Measurements from ENCODE around the gene YBX3. TPM values are rescaled to one million over a fixed set of nuclear protein-coding genes. Genes with fewer than 3 reads are reported as not detected.

YBX3 gene
- polyA plus RNA-seq, 1 donor (not counting 4 experiments of a cell fraction or from before 2014, with no cell fraction given): 170 TPM

- H2AFZ ChIP-seq (ENCODE audit: control insufficient read depth, low read length): no peak overlapping the region
- TF ChIP-seq CTCF (optimal IDR thresholded peaks at IDR 0.05 in 1 of 3, IDR thresholded peaks at IDR 0.05 in 1 of 3, conservative IDR thresholded peaks at IDR 0.05 in 1 of 3; ENCODE audit: extremely low read depth in 1 of 3, insufficient read depth in 2 of 3, low read length in 3 of 3) (no peak), EZH2 (IDR thresholded peaks at IDR 0.05; ENCODE audit: low read length) (no peak)
- peaks cover 2% of the 10 kb centered on the region for H4K20me1 ChIP-seq (ENCODE audit: control insufficient read depth, extremely low read depth, insufficient read depth, low read length)
- H3K4me1 ChIP-seq (ENCODE audit: control insufficient read depth, extremely low read depth, insufficient read depth, low read length): no peaks in the 10 kb centered on the region
- FAIRE-seq (no peak), DNase-seq (ENCODE audit: low read depth, low spot score) (no peak)
- H3K4me3 ChIP-seq (ENCODE audit: control insufficient read depth in 2 of 3, extremely low read depth in 1 of 3, insufficient read depth in 2 of 3, low read depth in 1 of 3, low read length in 3 of 3): no peak overlapping the region
- no peak overlapping the region for H3K4me2 ChIP-seq (ENCODE audit: control insufficient read depth, extremely low read depth, insufficient read depth, low read depth, low read length)
- H3K9ac ChIP-seq (ENCODE audit: control insufficient read depth, extremely low read depth, insufficient read depth, low read length): no peak overlapping the region
- no peak overlapping the region for H3K27ac ChIP-seq (ENCODE audit: control insufficient read depth, insufficient read depth, low read length)
- no peaks in the 10 kb centered on the region for H3K27me3 ChIP-seq (ENCODE audit: control insufficient read depth, extremely low read depth, insufficient read depth, low read length)
- no peaks in the 10 kb centered on the region for H3K9me3 ChIP-seq (ENCODE audit: control insufficient read depth, low read depth, low read length)
- dilution Hi-C loops (cut with MboI; ENCODE audit: extremely low pct_ligation_motif_present, low sequenced_read_pairs): no loop called here
- H3K9me1 ChIP-seq (ENCODE audit: control insufficient read depth, extremely low read depth, insufficient read depth, low read length): no peaks in the 10 kb centered on the region
- H3K79me2 ChIP-seq (ENCODE audit: control insufficient read depth, insufficient read depth, low read length): peaks cover 2% of the 10 kb centered on the region
- H3K36me3 ChIP-seq (ENCODE audit: control insufficient read depth in 2 of 2, extremely low read depth in 1 of 2, insufficient read depth in 2 of 2, low read length in 2 of 2): peaks cover 16 to 19% of the 10 kb centered on the region in 2 experiments
Measured at GRCh38 chr12:10697156-10697555, 26.0 kb downstream of the YBX3 start.

- Histone ChIP-seq H3K4me3 (ENCODE audit: control insufficient read depth in 2 of 3, extremely low read depth in 1 of 3, insufficient read depth in 2 of 3, low read depth in 1 of 3, low read length in 3 of 3) (no peak overlapping the region), H3K4me2 (ENCODE audit: control insufficient read depth, extremely low read depth, insufficient read depth, low read depth, low read length) (no peak overlapping the region), H3K27me3 (ENCODE audit: control insufficient read depth, extremely low read depth, insufficient read depth, low read length) (no peaks in the 10 kb centered on the region), H3K9ac (ENCODE audit: control insufficient read depth, extremely low read depth, insufficient read depth, low read length) (no peak overlapping the region), H3K79me2 (ENCODE audit: control insufficient read depth, insufficient read depth, low read length) (no peaks in the 10 kb centered on the region), H2AFZ (ENCODE audit: control insufficient read depth, low read length) (no peak overlapping the region), H3K36me3 (ENCODE audit: control insufficient read depth in 2 of 2, extremely low read depth in 1 of 2, insufficient read depth in 2 of 2, low read length in 2 of 2) (peaks cover 0 to 3% of the 10 kb centered on the region in 2 experiments), H4K20me1 (ENCODE audit: control insufficient read depth, extremely low read depth, insufficient read depth, low read length) (no peaks in the 10 kb centered on the region), H3K9me3 (ENCODE audit: control insufficient read depth, low read depth, low read length) (no peaks in the 10 kb centered on the region), H3K9me1 (ENCODE audit: control insufficient read depth, extremely low read depth, insufficient read depth, low read length) (no peaks in the 10 kb centered on the region), H3K27ac (ENCODE audit: control insufficient read depth, insufficient read depth, low read length) (no peak overlapping the region), H3K4me1 (ENCODE audit: control insufficient read depth, extremely low read depth, insufficient read depth, low read length) (no peaks in the 10 kb centered on the region)
- dilution Hi-C loops (cut with MboI; ENCODE audit: extremely low pct_ligation_motif_present, low sequenced_read_pairs): no loop called here
- FAIRE-seq: no peak
- no peak for DNase-seq (ENCODE audit: low read depth, low spot score)
- no peak for TF ChIP-seq EZH2 (IDR thresholded peaks at IDR 0.05; ENCODE audit: low read length)
- no peak for TF ChIP-seq CTCF (optimal IDR thresholded peaks at IDR 0.05 in 1 of 3, IDR thresholded peaks at IDR 0.05 in 1 of 3, conservative IDR thresholded peaks at IDR 0.05 in 1 of 3; ENCODE audit: extremely low read depth in 1 of 3, insufficient read depth in 2 of 3, low read length in 3 of 3)
Measured at GRCh38 chr12:10690906-10691305, 32.2 kb downstream of the YBX3 start.
